Measurements from ENCODE around the gene FARSA.

- TF ChIP-seq TAF1 (IDR thresholded peaks at IDR 0.05; ENCODE audit: borderline replicate concordance, low read depth, low read length) (no peak), ATF3 (IDR thresholded peaks at IDR 0.05; ENCODE audit: borderline replicate concordance, extremely low read depth, low read depth, low read length) (no peak), STAT3 (IDR thresholded peaks at IDR 0.05; ENCODE audit: low read depth, low read length) (no peak), SIX5 (IDR thresholded peaks at IDR 0.05; ENCODE audit: low read depth, low read length, severe bottlenecking) (no peak), POLR2A (IDR thresholded peaks at IDR 0.05; ENCODE audit: low read depth, low read length) (no peak), JUNB (IDR thresholded peaks at IDR 0.05) (no peak), CTCF (IDR thresholded peaks at IDR 0.05 in 2 of 3, conservative IDR thresholded peaks at IDR 0.05 in 1 of 3; ENCODE audit: control insufficient read depth in 2 of 3, extremely low read depth in 1 of 3, insufficient read depth in 1 of 3, low read depth in 3 of 3, low read length in 3 of 3) (no peak), ETV6 (conservative IDR thresholded peaks at IDR 0.05 in 1 of 2, IDR thresholded peaks at IDR 0.05 in 1 of 2; ENCODE audit: borderline replicate concordance in 1 of 2, low read depth in 1 of 2) (no peak), YY1 (IDR thresholded peaks at IDR 0.05; ENCODE audit: low read depth, low read length) (no peak), ZZZ3 (IDR thresholded peaks at IDR 0.05; ENCODE audit: control insufficient read depth, insufficient read length, low read depth) (no peak)
- TF ChIP-seq, protein P1, sequence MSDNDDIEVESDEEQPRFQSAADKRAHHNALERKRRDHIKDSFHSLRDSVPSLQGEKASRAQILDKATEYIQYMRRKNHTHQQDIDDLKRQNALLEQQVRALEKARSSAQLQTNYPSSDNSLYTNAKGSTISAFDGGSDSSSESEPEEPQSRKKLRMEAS (IDR thresholded peaks at IDR 0.05; ENCODE audit: low read depth, low read length): no peak
Measured at GRCh38 chr19:12967907-12968306, 34.4 kb upstream of the FARSA start.

Data from GM12878 (cell line).